ENCODE measurements around the gene PLCXD1.
"Not testable (repeated sequence)": the region's sequence is repeated elsewhere in the genome, so short reads cannot be mapped to it uniquely, and the experiment has no call there.

Gene PLCXD1

GRCh38 chrX:351324-351641 is 70.1 kb downstream of the PLCXD1 start:
- DNase-seq (ENCODE audit: low read depth), result not testable (repeated sequence)

GRCh38 chrX:351736-352135 is 70.6 kb downstream of the PLCXD1 start:
- no peak for DNase-seq (ENCODE audit: low read depth)

DNA sequence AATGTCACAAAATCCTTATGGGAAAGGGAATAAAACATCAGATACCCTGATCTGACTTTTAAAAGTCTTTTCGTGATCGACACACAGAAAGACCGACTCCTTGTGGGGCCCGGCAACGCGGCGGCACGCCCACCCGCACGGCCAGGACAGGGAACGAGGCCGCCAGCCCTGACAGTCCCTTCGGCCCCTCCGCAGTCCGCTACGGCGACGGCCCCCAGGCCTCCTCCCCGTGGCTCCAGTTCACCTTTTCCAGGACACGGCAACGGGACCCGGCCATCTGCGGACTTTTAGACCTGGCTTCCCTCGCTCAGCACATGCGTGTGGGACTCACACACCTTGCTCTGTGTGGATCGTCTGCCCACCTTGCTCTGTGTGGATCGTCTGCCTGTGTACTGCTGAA is 71.0 kb downstream of the PLCXD1 start:
- DNase-seq (ENCODE audit: low read depth), result no peak

DNA sequence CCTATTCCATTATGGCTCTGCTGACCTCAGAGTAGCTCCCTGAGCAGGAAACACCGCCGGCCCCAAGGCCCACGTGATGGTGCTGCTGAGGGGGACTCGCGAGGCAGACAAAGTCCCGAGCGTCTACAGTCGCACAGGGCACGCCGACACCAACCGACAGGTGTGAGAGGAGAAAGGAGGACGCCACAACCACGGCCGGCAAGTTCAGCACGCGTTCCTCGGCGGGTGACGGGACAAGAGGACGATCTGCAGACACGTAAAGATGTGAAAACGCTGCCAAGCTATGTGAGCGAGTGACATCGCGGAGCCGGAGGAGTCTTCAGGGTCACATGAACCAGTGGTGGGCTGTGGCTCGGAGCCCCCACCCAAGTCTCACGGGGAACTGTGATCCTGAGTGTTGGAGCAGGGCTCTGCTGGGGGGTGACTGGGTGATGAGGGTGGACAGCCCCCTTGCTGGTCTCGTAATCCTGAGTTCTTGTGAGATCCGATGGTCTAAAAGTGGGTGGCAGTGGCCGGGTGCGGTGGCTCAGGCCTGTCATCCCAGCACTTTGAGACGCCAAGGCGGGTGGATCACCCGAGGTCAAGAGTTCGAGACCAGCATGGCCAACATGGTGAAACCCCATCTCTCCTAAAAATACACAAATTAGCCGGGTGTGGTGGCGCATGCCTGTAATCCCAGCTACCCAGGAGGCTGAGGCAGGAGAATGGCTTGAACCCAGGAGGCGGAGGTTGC is 71.6 kb downstream of the PLCXD1 start:
- no peak for DNase-seq (ENCODE audit: low read depth)

All from fibroblast of gingiva (primary cell).